HL-60/S4 treated with retinoic acid at 250 ng/mL for 4 days and 3 days (cell line): Measurements from ENCODE around the gene ATP2C2.
"Not testable (repeated sequence)": the region's sequence is repeated elsewhere in the genome, so short reads cannot be mapped to it uniquely, and the experiment has no call there.

Source experiments
- in situ Hi-C: fragments of 300-500 bp; cut with MboI; formaldehyde crosslinking; loops from 2 replicates; pipeline ENCODE4 v1.7.0; 2022; ENCODE audit warnings: low sequenced_read_pairs

The ATP2C2 gene

GRCh38 chr16:84391151-84392030, 23.1 kb downstream of the ATP2C2 start:
- in situ Hi-C loops = no loop called here

GRCh38 chr16:84392031-84392360, 23.7 kb downstream of the ATP2C2 start:
- in situ Hi-C loops = no loop called here

- in situ Hi-C loops = not testable (repeated sequence)
Observed at GRCh38 chr16:84396082-84396481, 27.7 kb downstream of the ATP2C2 start.

DNA sequence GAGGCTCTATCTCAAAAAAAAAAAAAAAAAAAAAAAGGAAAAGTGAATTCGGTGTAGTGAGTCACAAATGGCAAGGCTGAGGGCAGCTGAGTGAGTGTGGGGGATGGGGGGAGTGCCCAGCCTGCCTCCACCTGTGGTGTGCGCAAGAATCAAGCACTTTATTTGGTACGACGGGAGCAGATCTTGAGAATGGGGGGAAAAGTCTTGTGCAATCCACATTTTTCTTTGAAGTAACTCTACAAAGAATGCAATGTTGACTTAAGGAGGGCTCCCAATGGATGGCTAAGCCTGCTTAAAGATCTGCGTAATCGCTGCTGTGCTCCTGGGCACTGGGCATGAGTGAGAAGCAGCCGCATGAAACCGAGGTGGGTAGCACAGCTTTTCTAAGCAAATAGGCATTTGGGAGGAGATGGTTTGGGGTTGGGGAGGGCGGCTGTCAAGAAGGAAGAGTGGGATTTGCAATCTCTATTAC, 28.2 kb downstream of the ATP2C2 start:
- in situ Hi-C loops = no loop called here

DNA sequence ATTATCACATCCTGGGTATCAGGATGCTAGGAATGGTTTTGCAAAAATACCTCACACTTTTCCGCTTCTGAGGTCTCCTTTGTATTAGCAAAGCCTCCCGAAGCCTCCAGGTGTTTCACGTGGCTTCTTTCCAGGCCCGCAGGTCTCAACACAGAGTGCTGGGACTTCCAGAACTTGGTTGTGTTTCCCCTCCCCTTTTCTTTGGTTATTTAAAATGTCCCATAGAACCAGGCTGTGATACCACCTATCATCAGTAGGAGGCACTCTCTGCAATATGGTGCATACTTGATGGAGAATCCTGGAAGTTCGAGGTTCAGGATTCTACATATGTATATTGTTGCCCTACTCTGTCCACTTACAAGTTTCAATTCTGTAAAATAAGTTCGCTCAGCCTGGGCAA, 28.8 kb downstream of the ATP2C2 start:
- in situ Hi-C loops = no loop called here

GRCh38 chr16:84398701-84399100, 30.4 kb downstream of the ATP2C2 start:
- in situ Hi-C loops = no loop called here

GRCh38 chr16:84399912-84400311, 31.6 kb downstream of the ATP2C2 start:
- in situ Hi-C loops = not testable (repeated sequence)

DNA sequence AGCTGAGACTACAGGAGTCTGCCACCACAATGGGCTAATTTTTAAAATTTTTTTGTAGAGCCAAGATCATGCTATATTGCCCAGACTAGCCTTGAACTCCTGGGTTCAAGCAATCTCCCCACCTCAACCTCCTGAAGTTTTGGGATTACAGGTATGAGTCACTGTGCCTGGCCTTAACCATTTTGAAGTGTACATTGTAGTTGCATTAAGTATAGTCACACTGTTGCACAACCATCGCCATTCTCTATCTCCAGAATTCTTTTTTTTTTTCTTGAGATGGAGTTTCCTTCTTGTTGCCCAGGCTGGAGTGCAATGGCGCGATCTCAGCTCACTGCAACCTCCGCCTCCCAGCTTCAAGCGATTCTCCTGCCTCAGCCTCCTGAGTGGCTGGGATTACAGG, 35.1 kb downstream of the ATP2C2 start:
- in situ Hi-C loops = not testable (repeated sequence)

DNA sequence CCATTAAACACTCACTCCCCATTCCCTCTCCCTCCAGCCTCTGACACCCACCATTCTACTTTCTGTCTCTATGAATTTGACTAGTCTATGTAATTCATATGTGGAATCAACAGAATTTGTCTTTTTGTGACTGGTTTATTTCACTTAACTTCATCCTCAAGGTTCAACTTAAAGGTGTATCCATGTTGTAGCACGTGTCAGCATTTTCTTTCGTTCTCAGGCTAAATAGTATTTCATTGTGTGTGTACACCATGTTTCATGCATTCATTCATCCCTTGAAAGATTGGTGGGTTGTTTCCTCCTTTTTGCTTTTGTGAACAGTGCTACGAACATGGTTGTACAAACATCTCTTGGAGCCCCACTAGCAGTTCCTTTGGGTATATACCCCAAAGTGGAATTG, 36.0 kb downstream of the ATP2C2 start:
- in situ Hi-C loops = no loop called here

DNA sequence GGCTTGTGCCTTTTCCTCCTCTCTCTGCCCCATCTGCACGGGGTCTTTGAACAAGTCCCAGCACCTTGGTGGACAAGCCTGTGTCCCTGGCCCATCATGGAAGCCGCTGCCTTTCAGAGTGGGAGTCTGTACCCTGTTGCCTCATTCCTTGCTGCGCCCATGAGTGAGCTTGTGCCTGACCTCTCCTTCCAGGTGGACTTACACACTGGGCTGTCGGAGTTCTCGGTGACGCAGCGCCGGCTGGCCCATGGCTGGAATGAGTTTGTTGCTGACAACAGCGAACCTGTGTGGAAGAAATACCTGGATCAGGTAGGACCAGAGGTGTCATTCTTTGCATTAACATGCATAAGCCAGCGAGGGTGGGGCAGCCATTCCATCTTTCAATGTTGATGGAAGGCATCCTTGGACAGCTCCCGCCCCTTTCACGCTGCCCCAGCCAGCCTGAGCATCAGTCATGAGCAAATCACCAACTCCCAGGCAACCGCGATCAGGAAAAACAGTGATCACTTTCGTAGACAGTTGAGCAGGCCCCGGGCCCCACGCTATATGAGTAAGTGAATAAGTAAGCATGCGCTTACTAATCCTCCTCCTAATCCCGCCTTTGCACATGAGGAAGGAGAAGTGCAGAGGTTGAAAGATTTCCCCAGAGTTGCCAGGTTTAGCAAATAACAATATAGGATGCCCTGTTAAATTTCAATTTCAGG, 36.8 kb downstream of the ATP2C2 start:
- in situ Hi-C loops = no loop called here

GRCh38 chr16:84406006-84406963, 37.9 kb downstream of the ATP2C2 start:
- in situ Hi-C loops = no loop called here

GRCh38 chr16:84407588-84408313, 39.4 kb downstream of the ATP2C2 start:
- in situ Hi-C loops = no loop called here

- in situ Hi-C loops = no loop called here
Observed at GRCh38 chr16:84408314-84408690, 40.0 kb downstream of the ATP2C2 start.

GRCh38 chr16:84408856-84409255, 40.5 kb downstream of the ATP2C2 start:
- in situ Hi-C loops = no loop called here

DNA sequence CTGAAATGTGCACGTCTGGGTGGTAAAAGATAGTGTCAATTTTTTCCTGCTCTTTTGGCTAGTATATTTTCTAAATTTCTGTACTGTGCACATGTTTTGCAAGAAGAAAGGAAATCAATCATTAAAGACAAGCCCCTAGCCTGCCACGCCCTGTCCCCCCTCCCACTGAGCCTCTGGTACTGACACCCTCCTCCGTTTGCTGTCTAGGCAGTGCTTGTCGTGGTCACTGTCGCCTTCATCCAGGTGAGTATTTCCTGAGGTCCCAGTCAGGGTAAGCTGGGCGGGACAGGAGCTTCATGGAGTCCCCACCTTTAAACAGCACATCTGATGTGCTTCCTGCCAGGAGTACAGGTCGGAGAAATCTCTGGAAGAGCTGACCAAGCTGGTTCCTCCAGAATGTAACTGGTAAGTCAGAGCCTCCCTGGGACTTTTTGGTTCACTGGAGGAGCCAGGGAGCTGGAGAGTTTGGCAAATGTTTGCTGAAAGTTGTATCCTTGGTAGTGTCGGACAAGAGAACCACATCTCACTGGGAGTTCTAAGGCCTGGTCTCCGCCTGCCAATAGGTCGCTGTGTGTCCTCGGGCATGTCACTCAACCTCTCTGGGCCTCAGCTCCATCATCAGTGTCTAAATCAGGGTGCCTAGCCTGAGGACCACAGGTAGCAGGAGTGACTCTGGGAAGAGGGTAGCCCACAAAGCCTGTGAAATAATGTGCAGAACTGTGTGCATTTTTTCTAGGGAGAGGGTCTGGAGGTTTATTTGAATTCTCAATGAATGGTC, 42.2 kb downstream of the ATP2C2 start:
- in situ Hi-C loops = no loop called here

DNA sequence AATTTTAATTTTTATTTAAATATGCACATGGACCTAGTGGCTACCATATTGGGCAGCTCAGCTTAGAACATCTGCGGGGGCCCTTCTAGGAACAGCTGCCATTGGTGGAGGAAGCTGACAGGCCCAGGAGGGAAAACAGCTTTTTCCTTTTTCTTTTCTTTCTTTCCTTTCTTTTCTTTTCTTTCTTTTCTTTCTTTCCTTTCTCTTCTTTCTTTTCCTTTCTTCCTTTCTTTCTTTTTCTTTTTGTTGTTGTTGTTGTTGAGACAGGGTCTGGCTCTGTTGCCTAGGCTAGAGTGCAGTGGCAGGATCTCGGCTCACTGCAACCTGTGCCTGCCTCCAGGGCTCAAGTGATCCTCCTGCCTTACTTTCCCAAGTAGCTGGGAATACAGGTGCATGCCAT, 43.4 kb downstream of the ATP2C2 start:
- in situ Hi-C loops = no loop called here

- in situ Hi-C loops = no loop called here
Observed at GRCh38 chr16:84412262-84412661, 43.9 kb downstream of the ATP2C2 start.

DNA sequence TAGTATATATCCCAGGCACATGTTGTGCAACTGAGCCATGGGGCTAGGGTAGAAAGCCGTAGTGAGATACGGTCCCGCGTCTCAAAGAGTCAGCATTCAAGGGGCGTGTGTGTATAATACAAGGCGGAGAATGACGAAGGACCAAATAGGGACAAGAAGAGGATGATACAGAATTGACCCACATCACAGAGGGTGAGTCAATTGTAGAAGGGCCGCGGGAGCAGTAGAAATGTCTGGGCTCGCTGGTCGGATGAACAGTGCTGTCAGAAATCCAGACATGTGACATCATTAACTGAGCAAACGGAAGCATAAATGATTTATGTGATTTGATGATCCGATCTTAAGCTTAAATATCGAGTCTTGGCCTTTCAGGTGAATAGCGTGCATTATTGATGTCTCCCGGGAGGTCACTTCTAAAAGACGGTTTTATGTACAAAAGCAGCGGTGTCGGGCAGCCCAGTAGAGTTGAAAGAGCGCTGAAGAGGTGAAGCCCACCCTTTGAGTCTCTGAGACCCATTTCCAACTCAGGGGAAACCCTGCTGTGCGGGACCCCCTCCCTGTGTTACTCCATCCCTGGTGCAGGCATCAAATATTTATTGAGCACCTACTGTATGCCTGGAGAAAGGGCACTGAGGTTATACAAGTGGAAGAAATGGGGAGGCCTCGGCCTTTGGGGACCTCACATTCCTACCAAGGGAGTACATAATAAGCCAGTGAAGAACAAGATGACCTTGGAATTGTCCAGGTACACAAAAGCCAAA, 45.1 kb downstream of the ATP2C2 start:
- in situ Hi-C loops = no loop called here

DNA sequence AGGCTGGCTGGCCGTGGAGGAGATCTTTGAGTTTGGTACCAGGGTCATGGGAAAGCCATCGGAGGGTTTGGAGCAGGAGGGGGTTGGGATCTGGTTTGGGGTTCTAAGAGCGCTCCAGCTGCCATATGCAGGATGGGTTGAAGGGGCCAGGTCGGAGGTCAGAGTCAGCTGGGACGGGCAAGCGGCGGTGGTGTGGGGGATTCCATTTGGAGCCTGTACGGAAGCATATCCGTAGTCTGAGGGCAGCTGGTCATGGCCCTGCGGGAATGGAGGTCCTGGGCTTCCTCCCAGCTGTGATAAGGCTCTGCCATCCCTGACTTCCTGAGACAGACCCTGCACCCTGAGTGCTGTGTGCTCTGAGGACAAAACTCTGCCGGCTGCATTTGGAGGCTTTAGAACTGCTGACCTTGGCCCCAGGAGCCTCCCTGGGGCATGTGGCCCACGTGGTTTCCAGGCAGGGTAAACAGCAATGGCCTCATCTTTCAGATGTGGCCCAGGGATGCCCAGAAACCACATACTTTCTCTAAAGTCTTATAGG, 46.5 kb downstream of the ATP2C2 start:
- in situ Hi-C loops = no loop called here
